ENCODE results near the gene NRAP. TPM values are rescaled to one million over a fixed set of nuclear protein-coding genes. Genes with fewer than 3 reads are reported as not detected.

The NRAP gene
- total RNA-seq, 1 experiment from 2014 or later, result not detected

GRCh38 chr10:113648478-113648877 lies 15.4 kb downstream of the NRAP start:
- in situ Hi-C loops (cut with HindIII; ENCODE audit: low pct_unique_long_range_greater_than_20kb, low sequenced_read_pairs), result no loop called here
- peak; percentile 10 for DNase-seq (ENCODE audit: low read depth)

- in situ Hi-C loops (cut with HindIII; ENCODE audit: low pct_unique_long_range_greater_than_20kb, low sequenced_read_pairs), result no loop called here
- DNase-seq (ENCODE audit: low read depth), result no peak
Measured at GRCh38 chr10:113647812-113648211, 16.0 kb downstream of the NRAP start.

- in situ Hi-C loops (cut with HindIII; ENCODE audit: low pct_unique_long_range_greater_than_20kb, low sequenced_read_pairs), result no loop called here
- DNase-seq (ENCODE audit: low read depth), result no peak
Measured at GRCh38 chr10:113646336-113647201, 17.3 kb downstream of the NRAP start.

- DNase-seq (ENCODE audit: low read depth), result no peak
Measured at GRCh38 chr10:113644185-113645120, 19.4 kb downstream of the NRAP start.

GRCh38 chr10:113643183-113643582 lies 20.7 kb downstream of the NRAP start:
- in situ Hi-C loops (cut with HindIII; ENCODE audit: low pct_unique_long_range_greater_than_20kb, low sequenced_read_pairs), result no loop called here
- no peak for DNase-seq (ENCODE audit: low read depth)

More at GRCh38 chr10:113644185-113645120, 19.4 kb downstream of the NRAP start:
- in situ Hi-C loops (cut with HindIII; ENCODE audit: low pct_unique_long_range_greater_than_20kb, low sequenced_read_pairs), result no loop called here

- DNase-seq (ENCODE audit: low read depth), result no peak
- in situ Hi-C loops (cut with HindIII; ENCODE audit: low pct_unique_long_range_greater_than_20kb, low sequenced_read_pairs), result no loop called here
Measured at GRCh38 chr10:113641702-113642101, 22.1 kb downstream of the NRAP start.

- no peak for DNase-seq (ENCODE audit: low read depth)
- in situ Hi-C loops (cut with HindIII; ENCODE audit: low pct_unique_long_range_greater_than_20kb, low sequenced_read_pairs), result no loop called here
Measured at GRCh38 chr10:113639966-113640365, 23.9 kb downstream of the NRAP start.

- in situ Hi-C loops (cut with HindIII; ENCODE audit: low pct_unique_long_range_greater_than_20kb, low sequenced_read_pairs), result no loop called here
- no peak for DNase-seq (ENCODE audit: low read depth)
Measured at GRCh38 chr10:113631684-113632367, 32.0 kb downstream of the NRAP start.

- DNase-seq (ENCODE audit: low read depth), result no peak
- in situ Hi-C loops (cut with HindIII; ENCODE audit: low pct_unique_long_range_greater_than_20kb, low sequenced_read_pairs), result no loop called here
Measured at GRCh38 chr10:113630929-113631533, 32.8 kb downstream of the NRAP start.

- in situ Hi-C loops (cut with HindIII; ENCODE audit: low pct_unique_long_range_greater_than_20kb, low sequenced_read_pairs), result no loop called here
- DNase-seq (ENCODE audit: low read depth), result no peak
Measured at GRCh38 chr10:113628607-113629153, 35.2 kb downstream of the NRAP start.

GRCh38 chr10:113627836-113628235 lies 36.0 kb downstream of the NRAP start:
- in situ Hi-C loops (cut with HindIII; ENCODE audit: low pct_unique_long_range_greater_than_20kb, low sequenced_read_pairs), result no loop called here
- DNase-seq (ENCODE audit: low read depth), result no peak

GRCh38 chr10:113626809-113627355 lies 37.0 kb downstream of the NRAP start:
- DNase-seq (ENCODE audit: low read depth), result no peak

GRCh38 chr10:113625461-113626186 lies 38.2 kb downstream of the NRAP start:
- in situ Hi-C loops (cut with HindIII; ENCODE audit: low pct_unique_long_range_greater_than_20kb, low sequenced_read_pairs), result no loop called here
- DNase-seq (ENCODE audit: low read depth), result no peak

More at GRCh38 chr10:113626809-113627355, 37.0 kb downstream of the NRAP start:
- in situ Hi-C loops (cut with HindIII; ENCODE audit: low pct_unique_long_range_greater_than_20kb, low sequenced_read_pairs), result no loop called here

- in situ Hi-C loops (cut with HindIII; ENCODE audit: low pct_unique_long_range_greater_than_20kb, low sequenced_read_pairs), result no loop called here
- DNase-seq (ENCODE audit: low read depth), result no peak
Measured at GRCh38 chr10:113622831-113623230, 41.0 kb downstream of the NRAP start.

GRCh38 chr10:113621799-113622198 lies 42.0 kb downstream of the NRAP start:
- in situ Hi-C loops (cut with HindIII; ENCODE audit: low pct_unique_long_range_greater_than_20kb, low sequenced_read_pairs), result no loop called here
- no peak for DNase-seq (ENCODE audit: low read depth)

GRCh38 chr10:113620936-113621335 lies 42.9 kb downstream of the NRAP start:
- in situ Hi-C loops (cut with HindIII; ENCODE audit: low pct_unique_long_range_greater_than_20kb, low sequenced_read_pairs), result no loop called here
- no peak for DNase-seq (ENCODE audit: low read depth)

GRCh38 chr10:113620511-113620910 lies 43.3 kb downstream of the NRAP start:
- in situ Hi-C loops (cut with HindIII; ENCODE audit: low pct_unique_long_range_greater_than_20kb, low sequenced_read_pairs), result no loop called here
- DNase-seq (ENCODE audit: low read depth), result no peak
